ENCODE measurements around the gene PPP1CA. TPM values are rescaled to one million over a fixed set of nuclear protein-coding genes. Genes with fewer than 3 reads are reported as not detected.

The PPP1CA gene
- total RNA-seq, 1 experiment from 2014 or later: 169 TPM

Other genes starting within 250 kb of the PPP1CA start
- 45.2 and 49.7 TPM in 2 replicates for gene GRK2, start 135.4 kb downstream of the PPP1CA start, total RNA-seq (2014; rRNA removed; shearing (Covaris generic))
- gene ANKRD13D, start 112.6 kb downstream of the PPP1CA start, total RNA-seq (2014; rRNA removed; shearing (Covaris generic)): 15.3 and 19.9 TPM in 2 replicates
- gene SSH3, start 98.3 kb downstream of the PPP1CA start, total RNA-seq (2014; rRNA removed; shearing (Covaris generic)): 2.5 TPM in 2 replicates
- 35.4 and 37.5 TPM in 2 replicates for gene POLD4, start 48.3 kb downstream of the PPP1CA start, total RNA-seq (2014; rRNA removed; shearing (Covaris generic))
- gene CLCF1, start 28.3 kb downstream of the PPP1CA start, total RNA-seq (2014; rRNA removed; shearing (Covaris generic)): 5.2 and 6.1 TPM in 2 replicates
- gene RAD9A, start 9.9 kb downstream of the PPP1CA start, total RNA-seq (2014; rRNA removed; shearing (Covaris generic)): 9.4 and 11.7 TPM in 2 replicates
- gene TBC1D10C, start 2.2 kb upstream of the PPP1CA start, total RNA-seq (2014; rRNA removed; shearing (Covaris generic)): not detected in 2 replicates
- gene CARNS1, start 13.8 kb upstream of the PPP1CA start, total RNA-seq (2014; rRNA removed; shearing (Covaris generic)): 0.05 and 0.08 TPM in 2 replicates
- gene RPS6KB2, start 26.6 kb upstream of the PPP1CA start, total RNA-seq (2014; rRNA removed; shearing (Covaris generic)): 25.9 and 33.5 TPM in 2 replicates
- 1.1 TPM in 1 of 2 replicates, not detected in the other for gene PTPRCAP, start 35.8 kb upstream of the PPP1CA start, total RNA-seq (2014; rRNA removed; shearing (Covaris generic))
- gene CORO1B, start 41.6 kb upstream of the PPP1CA start, total RNA-seq (2014; rRNA removed; shearing (Covaris generic)): 25.5 and 30.1 TPM in 2 replicates
- gene GPR152, start 50.9 kb upstream of the PPP1CA start, total RNA-seq (2014; rRNA removed; shearing (Covaris generic)): not detected in 2 replicates
- 1.2 and 2.6 TPM in 2 replicates for gene CABP4, start 53.5 kb upstream of the PPP1CA start, total RNA-seq (2014; rRNA removed; shearing (Covaris generic))
- 7.6 TPM in 2 replicates for gene TMEM134, start 67.4 kb upstream of the PPP1CA start, total RNA-seq (2014; rRNA removed; shearing (Covaris generic))
- 39.8 and 45.4 TPM in 2 replicates for gene AIP, start 81.2 kb upstream of the PPP1CA start, total RNA-seq (2014; rRNA removed; shearing (Covaris generic))
- gene PITPNM1, start 103.5 kb upstream of the PPP1CA start, total RNA-seq (2014; rRNA removed; shearing (Covaris generic)): 7.9 and 9.7 TPM in 2 replicates
- gene CDK2AP2, start 106.3 kb upstream of the PPP1CA start, total RNA-seq (2014; rRNA removed; shearing (Covaris generic)): 15.8 and 15.9 TPM in 2 replicates
- gene CABP2, start 121.6 kb upstream of the PPP1CA start, total RNA-seq (2014; rRNA removed; shearing (Covaris generic)): not detected in 2 replicates
- gene GSTP1, start 182.0 kb upstream of the PPP1CA start, total RNA-seq (2014; rRNA removed; shearing (Covaris generic)): 192 and 275 TPM in 2 replicates
- gene NDUFV1, start 205.1 kb upstream of the PPP1CA start, total RNA-seq (2014; rRNA removed; shearing (Covaris generic)): 116 and 137 TPM in 2 replicates
- 0.76 and 2.4 TPM in 2 replicates for gene NUDT8, start 228.1 kb upstream of the PPP1CA start, total RNA-seq (2014; rRNA removed; shearing (Covaris generic))
- gene TBX10, start 237.9 kb upstream of the PPP1CA start, total RNA-seq (2014; rRNA removed; shearing (Covaris generic)): not detected in 2 replicates
- gene ACY3, start 248.9 kb upstream of the PPP1CA start, total RNA-seq (2014; rRNA removed; shearing (Covaris generic)): 0.18 TPM in 1 of 2 replicates, not detected in the other